ENCODE data around the gene UNC80.

GRCh38 chr2:209788925-209789324 lies 17.3 kb downstream of the UNC80 start:
- no peak for TF ChIP-seq CEBPB (IDR thresholded peaks at IDR 0.05; ENCODE audit: low read depth, low read length)
- no peak for TF ChIP-seq RFX5 (IDR thresholded peaks at IDR 0.05; ENCODE audit: low read depth, low read length)
- TF ChIP-seq, protein P1, sequence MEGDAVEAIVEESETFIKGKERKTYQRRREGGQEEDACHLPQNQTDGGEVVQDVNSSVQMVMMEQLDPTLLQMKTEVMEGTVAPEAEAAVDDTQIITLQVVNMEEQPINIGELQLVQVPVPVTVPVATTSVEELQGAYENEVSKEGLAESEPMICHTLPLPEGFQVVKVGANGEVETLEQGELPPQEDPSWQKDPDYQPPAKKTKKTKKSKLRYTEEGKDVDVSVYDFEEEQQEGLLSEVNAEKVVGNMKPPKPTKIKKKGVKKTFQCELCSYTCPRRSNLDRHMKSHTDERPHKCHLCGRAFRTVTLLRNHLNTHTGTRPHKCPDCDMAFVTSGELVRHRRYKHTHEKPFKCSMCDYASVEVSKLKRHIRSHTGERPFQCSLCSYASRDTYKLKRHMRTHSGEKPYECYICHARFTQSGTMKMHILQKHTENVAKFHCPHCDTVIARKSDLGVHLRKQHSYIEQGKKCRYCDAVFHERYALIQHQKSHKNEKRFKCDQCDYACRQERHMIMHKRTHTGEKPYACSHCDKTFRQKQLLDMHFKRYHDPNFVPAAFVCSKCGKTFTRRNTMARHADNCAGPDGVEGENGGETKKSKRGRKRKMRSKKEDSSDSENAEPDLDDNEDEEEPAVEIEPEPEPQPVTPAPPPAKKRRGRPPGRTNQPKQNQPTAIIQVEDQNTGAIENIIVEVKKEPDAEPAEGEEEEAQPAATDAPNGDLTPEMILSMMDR (conservative IDR thresholded peaks at IDR 0.05; ENCODE audit: low read depth, low read length): no peak
- TF ChIP-seq MAZ (IDR thresholded peaks at IDR 0.05; ENCODE audit: borderline replicate concordance, low read depth, low read length): no peak
- TF ChIP-seq USF2 (IDR thresholded peaks at IDR 0.05; ENCODE audit: low read depth, low read length): no peak
- TF ChIP-seq POLR2A (IDR thresholded peaks at IDR 0.05; ENCODE audit: low read depth, low read length): no peak
- TF ChIP-seq CHD1 (IDR thresholded peaks at IDR 0.05; ENCODE audit: low read depth, low read length): no peak
- no peak for TF ChIP-seq RCOR1 (IDR thresholded peaks at IDR 0.05; ENCODE audit: insufficient replicate concordance, low read length)
- no peak for TF ChIP-seq ELK1 (IDR thresholded peaks at IDR 0.05; ENCODE audit: borderline replicate concordance, low read depth, low read length)
- TF ChIP-seq SMC3 (IDR thresholded peaks at IDR 0.05; ENCODE audit: low read depth, low read length): no peak
- no peak for TF ChIP-seq FOS (IDR thresholded peaks at IDR 0.05; ENCODE audit: low read depth, low read length)
- TF ChIP-seq MAFK (IDR thresholded peaks at IDR 0.05; ENCODE audit: low read depth, low read length): no peak

Measured in IMR-90 (cell line).